SK-N-SH (cell line): ENCODE results near the gene SECTM1. TPM values are rescaled to one million over a fixed set of nuclear protein-coding genes. Genes with fewer than 3 reads are reported as not detected.

ENCODE experiments used
- CTCF ChIA-PET: fragments of 300-600, 350-600 bp; formaldehyde crosslinking; extraction: SDS; loops from one replicate; lab custom pipeline; 2021; lab: Yijun Ruan, JAX
- POLR2A ChIA-PET: fragments of 350-600 bp; sonication (Branson Sonifier 250); formaldehyde crosslinking; extraction: SDS; loops from one replicate; lab custom pipeline; 2020; ENCODE audit warnings: antibody characterized with exemption, inconsistent platforms; lab: Yijun Ruan, JAX
- DNase-seq: peaks from one replicate; pipeline ENCODE4 v3.0.0; 2012
- H2AFZ ChIP-seq: fragments of 200-600 bp; sonication (generic); 2 replicates; pipeline ENCODE4 v1.8.1; 2016; ENCODE audit warnings: antibody characterized with exemption, mild to moderate bottlenecking, low read depth
- H3F3A ChIP-seq: fragments of 200-600 bp; sonication (generic); replicated peaks from 2 replicates; pipeline ENCODE3; 2016; ENCODE audit warnings: antibody characterized with exemption, mild to moderate bottlenecking; ENCODE audit not compliant: insufficient read depth
- H3K27ac ChIP-seq, 2 experiments: fragments of 200-500 bp in 1 of 2; fragments of 200-600 bp in 1 of 2; sonication (Bioruptor generic) in 1 of 2; sonication (generic), shearing (Covaris generic) in 1 of 2; 2 replicates each; pipeline versions ENCODE4 v1.5.1 to v1.6.1; 2014 to 2016; ENCODE audit warnings: low read depth in 2 of 2, inconsistent platforms in 1 of 2, low read length in 1 of 2, mild to moderate bottlenecking in 1 of 2, mixed read lengths in 1 of 2
- H3K27me3 ChIP-seq: fragments of 200-600 bp; sonication (generic), shearing (Covaris generic); 2 replicates; pipeline ENCODE4 v1.6.1; 2016; ENCODE audit warnings: mixed run types; ENCODE audit not compliant: insufficient read depth
- H3K36me3 ChIP-seq, 2 experiments: fragments of 200-500 bp in 1 of 2; fragments of 200-600 bp in 1 of 2; sonication (Bioruptor generic) in 1 of 2; sonication (generic) in 1 of 2; replicated peaks in 1 of 2; 2 replicates each; pipeline versions ENCODE3 to v1.5.1; 2014 to 2016; ENCODE audit warnings: low read length in 1 of 2, mild to moderate bottlenecking in 1 of 2; ENCODE audit not compliant: insufficient read depth in 2 of 2, control insufficient read depth in 1 of 2
- H3K4me1 ChIP-seq, 2 experiments: fragments of 200-500 bp in 1 of 2; fragments of 200-600 bp in 1 of 2; sonication (Bioruptor generic) in 1 of 2; sonication (generic), shearing (Covaris generic) in 1 of 2; 2 replicates each; pipeline versions ENCODE4 v1.5.1 to v1.6.1; 2014 to 2016; ENCODE audit warnings: low read depth in 1 of 2, low read length in 1 of 2, mixed run types in 1 of 2; ENCODE audit not compliant: insufficient read depth in 2 of 2, control insufficient read depth in 1 of 2
- H3K4me2 ChIP-seq: fragments of 200-600 bp; sonication (generic), shearing (Covaris generic); 2 replicates; pipeline ENCODE4 v1.6.1; 2017; ENCODE audit warnings: mixed run types
- H3K4me3 ChIP-seq, 2 experiments: fragments of 200-500 bp in 1 of 2; fragments of 200-600 bp in 1 of 2; sonication (Bioruptor generic) in 1 of 2; sonication (generic), shearing (Covaris generic) in 1 of 2; 2 replicates each; pipeline versions ENCODE4 v1.5.1 to v1.8.1; 2014 to 2016; ENCODE audit warnings: low read depth in 2 of 2, inconsistent platforms in 1 of 2, low read length in 1 of 2, mild to moderate bottlenecking in 1 of 2, mixed read lengths in 1 of 2, moderate library complexity in 1 of 2
- H3K79me2 ChIP-seq: fragments of 200-600 bp; sonication (generic); 2 replicates; pipeline ENCODE4 v1.8.1; 2017; ENCODE audit warnings: mild to moderate bottlenecking; ENCODE audit not compliant: insufficient read depth
- H3K9ac ChIP-seq: fragments of 200-600 bp; sonication (generic); 2 replicates; pipeline ENCODE4 v1.6.1; 2017; ENCODE audit warnings: mixed run types
- H3K9me2 ChIP-seq: fragments of 200-600 bp; sonication (generic); 2 replicates; pipeline ENCODE4 v1.6.1; 2017; ENCODE audit warnings: mixed run types
- H3K9me3 ChIP-seq: fragments of 200-600 bp; sonication (generic); 2 replicates; pipeline ENCODE4 v1.6.1; 2017; ENCODE audit warnings: mixed run types, mild to moderate bottlenecking, moderate library complexity
- H4K20me1 ChIP-seq: fragments of 200-600 bp; sonication (generic); 2 replicates; pipeline ENCODE4 v1.6.1; 2017; ENCODE audit warnings: mild to moderate bottlenecking, mixed run types; ENCODE audit not compliant: insufficient read depth
- EZH2phosphoT487 ChIP-seq: fragments of 200-600 bp; sonication (generic); IDR thresholded peaks from 2 replicates; pipeline ENCODE4 v1.6.1; 2017; ENCODE audit warnings: low read depth, mixed run types, mild to moderate bottlenecking, antibody characterized with exemption, moderate library complexity, borderline replicate concordance
- FOSL2 ChIP-seq: IDR thresholded peaks from 2 replicates; pipeline ENCODE4 v1.4.0; 2012; ENCODE audit warnings: low read depth, mild to moderate bottlenecking, moderate library complexity, borderline replicate concordance
- FOXJ3 ChIP-seq: sonication (generic); formaldehyde crosslinking; IDR thresholded peaks from 2 replicates; pipeline ENCODE4 v1.5.1; 2020; ENCODE audit warnings: mild to moderate bottlenecking, missing genetic modification reagents
- GABPA ChIP-seq: IDR thresholded peaks from 2 replicates; pipeline ENCODE4 v1.4.0; 2012; ENCODE audit warnings: low read depth, mild to moderate bottlenecking
- MEF2A ChIP-seq: IDR thresholded peaks from 2 replicates; pipeline ENCODE4 v1.4.0; 2012; ENCODE audit warnings: low read depth, borderline replicate concordance
- MXI1 ChIP-seq: IDR thresholded peaks from 2 replicates; pipeline ENCODE4 v1.6.1; 2012; ENCODE audit warnings: mild to moderate bottlenecking, low read depth, low read length, improper control_type of control experiment
- NFIC ChIP-seq: IDR thresholded peaks from 2 replicates; pipeline ENCODE4 v1.4.0; 2012; ENCODE audit warnings: borderline replicate concordance
- NRF1 ChIP-seq: IDR thresholded peaks from 2 replicates; pipeline ENCODE4 v1.6.1; 2012; ENCODE audit warnings: low read depth, mild to moderate bottlenecking, low read length
- POLR2AphosphoS5 ChIP-seq: IDR thresholded peaks from 2 replicates; pipeline ENCODE4 v1.6.1; 2012; ENCODE audit warnings: low read depth, low read length
- SIN3A ChIP-seq: IDR thresholded peaks from 2 replicates; pipeline ENCODE4 v1.6.1; 2012; ENCODE audit warnings: low read depth, mild to moderate bottlenecking, low read length, moderate library complexity, borderline replicate concordance
- TEAD4 ChIP-seq: IDR thresholded peaks from 2 replicates; pipeline ENCODE4 v1.4.0; 2012; ENCODE audit warnings: mild to moderate bottlenecking, borderline replicate concordance; ENCODE audit not compliant: insufficient read depth
- WGBS: methylation state at CpG from one replicate; pipeline ENCODE4 v1.1.6; 2017; ENCODE audit warnings: low lambda C conversion rate; 5-methylcytosine and 5-hydroxymethylcytosine counted together
- polyA plus RNA-seq, 3 experiments: library from polyadenylated mRNA; depleted of rRNA; stranded (reverse); fragments of >200 nt; gene quantifications; 2 replicates each; pipeline ENCODE4 v1.2.3, GENCODE V29; 2012
- TF ChIP-seq, protein P1 (sequence below): fragments of 150-350 bp; IDR thresholded peaks from 2 replicates; pipeline ENCODE4 v1.6.1; 2016; ENCODE audit warnings: mild to moderate bottlenecking, low read depth, low read length
- TF ChIP-seq, protein P2 (sequence below): IDR thresholded peaks from 2 replicates; pipeline ENCODE4 v1.4.0; 2012; ENCODE audit warnings: low read depth
- TF ChIP-seq, protein P3 (sequence below): fragments of 150-350 bp; IDR thresholded peaks from 2 replicates; pipeline ENCODE4 v1.6.1; 2017; ENCODE audit warnings: antibody characterized with exemption, low read length, low read depth, borderline replicate concordance
- TF ChIP-seq, protein P4 (sequence below): fragments of 200-600 bp; sonication (generic); IDR thresholded peaks from 2 replicates; pipeline ENCODE4 v1.6.1; 2017; ENCODE audit warnings: antibody characterized with exemption, mild to moderate bottlenecking, moderate library complexity
- TF ChIP-seq, protein P5 (sequence below): IDR thresholded peaks from 2 replicates; pipeline ENCODE4; 2012
- TF ChIP-seq, protein P6 (sequence below): IDR thresholded peaks from 2 replicates; pipeline ENCODE4 v1.4.0; 2012; ENCODE audit warnings: low read depth, borderline replicate concordance

Gene SECTM1
- polyA plus RNA-seq, 1 of the 3 experiments (the other 2 are of a cell fraction) = 3.8 TPM

DNA sequence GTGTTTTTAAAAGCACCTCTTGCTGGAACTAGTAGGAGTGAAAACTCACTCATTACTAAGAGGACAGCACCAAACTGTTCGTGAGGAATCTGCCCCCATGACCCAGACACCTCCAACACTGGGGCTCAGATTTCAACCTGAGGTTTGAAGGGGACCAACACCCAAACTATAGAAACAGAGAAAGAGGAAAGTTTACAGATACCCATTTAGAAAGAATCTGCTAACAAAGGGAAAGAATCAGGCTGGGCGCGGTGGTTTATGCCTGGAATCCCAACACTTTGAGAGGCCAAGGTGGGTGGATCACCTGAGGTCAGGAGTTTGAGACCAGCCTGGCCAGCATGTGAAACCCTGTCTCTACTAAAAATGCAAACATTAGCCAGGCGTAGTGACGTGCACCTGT lies 56.6 kb downstream of the SECTM1 start:
- no peaks in the 10 kb centered on the region for H3K27me3 ChIP-seq
- no peak overlapping the region for H3K4me3 ChIP-seq
- peaks cover 1% of the 10 kb centered on the region in 2 experiments for H3K36me3 ChIP-seq
- WGBS = 95% methylated on average over 5 of the region's 5 CpGs
- POLR2A ChIA-PET = interaction anchor here (0.7 kb wide), 1 partner anchor 247 kb away, joined by 3 read pairs; no protein-coding TSS in a partner anchor
- TF ChIP-seq, protein P1, sequence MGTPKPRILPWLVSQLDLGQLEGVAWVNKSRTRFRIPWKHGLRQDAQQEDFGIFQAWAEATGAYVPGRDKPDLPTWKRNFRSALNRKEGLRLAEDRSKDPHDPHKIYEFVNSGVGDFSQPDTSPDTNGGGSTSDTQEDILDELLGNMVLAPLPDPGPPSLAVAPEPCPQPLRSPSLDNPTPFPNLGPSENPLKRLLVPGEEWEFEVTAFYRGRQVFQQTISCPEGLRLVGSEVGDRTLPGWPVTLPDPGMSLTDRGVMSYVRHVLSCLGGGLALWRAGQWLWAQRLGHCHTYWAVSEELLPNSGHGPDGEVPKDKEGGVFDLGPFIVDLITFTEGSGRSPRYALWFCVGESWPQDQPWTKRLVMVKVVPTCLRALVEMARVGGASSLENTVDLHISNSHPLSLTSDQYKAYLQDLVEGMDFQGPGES = no peak
- no peak for TF ChIP-seq NFIC
- TF ChIP-seq GABPA = no peak
- TF ChIP-seq MEF2A = no peak
- TF ChIP-seq, protein P2, sequence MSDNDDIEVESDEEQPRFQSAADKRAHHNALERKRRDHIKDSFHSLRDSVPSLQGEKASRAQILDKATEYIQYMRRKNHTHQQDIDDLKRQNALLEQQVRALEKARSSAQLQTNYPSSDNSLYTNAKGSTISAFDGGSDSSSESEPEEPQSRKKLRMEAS = no peak
- no peak for TF ChIP-seq FOSL2
- TF ChIP-seq, protein P3, sequence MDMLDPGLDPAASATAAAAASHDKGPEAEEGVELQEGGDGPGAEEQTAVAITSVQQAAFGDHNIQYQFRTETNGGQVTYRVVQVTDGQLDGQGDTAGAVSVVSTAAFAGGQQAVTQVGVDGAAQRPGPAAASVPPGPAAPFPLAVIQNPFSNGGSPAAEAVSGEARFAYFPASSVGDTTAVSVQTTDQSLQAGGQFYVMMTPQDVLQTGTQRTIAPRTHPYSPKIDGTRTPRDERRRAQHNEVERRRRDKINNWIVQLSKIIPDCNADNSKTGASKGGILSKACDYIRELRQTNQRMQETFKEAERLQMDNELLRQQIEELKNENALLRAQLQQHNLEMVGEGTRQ = no peak
- TF ChIP-seq FOXJ3 (CRISPR knock-in tag) = no peak
- TF ChIP-seq NRF1 = no peak
- TF ChIP-seq, protein P4, sequence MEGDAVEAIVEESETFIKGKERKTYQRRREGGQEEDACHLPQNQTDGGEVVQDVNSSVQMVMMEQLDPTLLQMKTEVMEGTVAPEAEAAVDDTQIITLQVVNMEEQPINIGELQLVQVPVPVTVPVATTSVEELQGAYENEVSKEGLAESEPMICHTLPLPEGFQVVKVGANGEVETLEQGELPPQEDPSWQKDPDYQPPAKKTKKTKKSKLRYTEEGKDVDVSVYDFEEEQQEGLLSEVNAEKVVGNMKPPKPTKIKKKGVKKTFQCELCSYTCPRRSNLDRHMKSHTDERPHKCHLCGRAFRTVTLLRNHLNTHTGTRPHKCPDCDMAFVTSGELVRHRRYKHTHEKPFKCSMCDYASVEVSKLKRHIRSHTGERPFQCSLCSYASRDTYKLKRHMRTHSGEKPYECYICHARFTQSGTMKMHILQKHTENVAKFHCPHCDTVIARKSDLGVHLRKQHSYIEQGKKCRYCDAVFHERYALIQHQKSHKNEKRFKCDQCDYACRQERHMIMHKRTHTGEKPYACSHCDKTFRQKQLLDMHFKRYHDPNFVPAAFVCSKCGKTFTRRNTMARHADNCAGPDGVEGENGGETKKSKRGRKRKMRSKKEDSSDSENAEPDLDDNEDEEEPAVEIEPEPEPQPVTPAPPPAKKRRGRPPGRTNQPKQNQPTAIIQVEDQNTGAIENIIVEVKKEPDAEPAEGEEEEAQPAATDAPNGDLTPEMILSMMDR = no peak
- TF ChIP-seq EZH2phosphoT487 = no peak
- TF ChIP-seq MXI1 = no peak
- no peak overlapping the region for H3K9ac ChIP-seq
- no peaks in the 10 kb centered on the region for H3K9me2 ChIP-seq
- H2AFZ ChIP-seq = no peak overlapping the region
- H3K79me2 ChIP-seq = peaks cover 18% of the 10 kb centered on the region
- CTCF ChIA-PET = interaction anchor here (1.4 to 2.0 kb wide), 2 partner anchors 25 to 40 kb away, joined by 7 to 8 read pairs; no protein-coding TSS in a partner anchor
- H4K20me1 ChIP-seq = peaks cover 7% of the 10 kb centered on the region
- peaks cover 7 to 17% of the 10 kb centered on the region in 2 experiments for H3K4me1 ChIP-seq
- peaks cover 8% of the 10 kb centered on the region for H3F3A ChIP-seq
- H3K27ac ChIP-seq = no peak overlapping the region
- H3K9me3 ChIP-seq = no peaks in the 10 kb centered on the region
- H3K4me2 ChIP-seq = no peak overlapping the region
- no peak for DNase-seq

DNA sequence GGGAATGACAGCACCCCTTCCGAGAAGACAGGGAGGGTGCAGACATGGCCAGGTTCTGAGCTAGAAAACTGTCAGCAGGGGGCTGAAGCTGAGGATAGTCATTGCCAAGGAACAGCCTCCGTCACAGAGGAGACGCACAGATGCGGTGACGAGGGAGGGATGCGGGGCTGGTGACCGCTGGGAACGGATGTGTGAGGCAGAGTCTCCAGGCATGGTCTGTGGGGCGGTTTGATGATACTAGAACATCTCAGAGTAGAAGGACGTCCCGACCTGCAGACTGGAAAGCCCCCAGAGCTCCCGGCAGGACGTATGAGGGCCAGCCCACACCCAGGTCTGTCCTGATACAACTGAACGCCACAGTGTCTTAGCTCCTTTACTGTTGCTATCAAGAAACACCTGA lies 58.2 kb downstream of the SECTM1 start:
- Histone ChIP-seq H3K4me2 (no peak overlapping the region), H3K4me1 (peaks cover 16 to 29% of the 10 kb centered on the region in 2 experiments), H3K36me3 (peaks cover 11 to 17% of the 10 kb centered on the region in 2 experiments), H3F3A (no peaks in the 10 kb centered on the region), H3K27ac (no peak overlapping the region), H3K9ac (no peak overlapping the region), H3K27me3 (no peaks in the 10 kb centered on the region), H2AFZ (no peak overlapping the region), H3K9me3 (no peaks in the 10 kb centered on the region), H4K20me1 (peaks cover 23% of the 10 kb centered on the region), H3K79me2 (peaks cover 34% of the 10 kb centered on the region), H3K4me3 (no peak overlapping the region), H3K9me2 (no peaks in the 10 kb centered on the region)
- POLR2A ChIA-PET = interaction anchor here (1.3 to 1.6 kb wide), 2 partner anchors 17 to 18 kb away, joined by 3 to 7 read pairs; no protein-coding TSS in a partner anchor
- 93% methylated on average over 14 of the region's 14 CpGs for WGBS
- DNase-seq = no peak
- CTCF ChIA-PET = interaction anchor here (1.0 to 3.2 kb wide), 5 partner anchors 8 to 47 kb away, joined by 4 to 13 read pairs (median 5); no protein-coding TSS in a partner anchor
- TF ChIP-seq MEF2A (no peak), TEAD4 (no peak), SIN3A (no peak), POLR2AphosphoS5 (no peak), MXI1 (no peak), EZH2phosphoT487 (no peak)
- TF ChIP-seq, protein P5, sequence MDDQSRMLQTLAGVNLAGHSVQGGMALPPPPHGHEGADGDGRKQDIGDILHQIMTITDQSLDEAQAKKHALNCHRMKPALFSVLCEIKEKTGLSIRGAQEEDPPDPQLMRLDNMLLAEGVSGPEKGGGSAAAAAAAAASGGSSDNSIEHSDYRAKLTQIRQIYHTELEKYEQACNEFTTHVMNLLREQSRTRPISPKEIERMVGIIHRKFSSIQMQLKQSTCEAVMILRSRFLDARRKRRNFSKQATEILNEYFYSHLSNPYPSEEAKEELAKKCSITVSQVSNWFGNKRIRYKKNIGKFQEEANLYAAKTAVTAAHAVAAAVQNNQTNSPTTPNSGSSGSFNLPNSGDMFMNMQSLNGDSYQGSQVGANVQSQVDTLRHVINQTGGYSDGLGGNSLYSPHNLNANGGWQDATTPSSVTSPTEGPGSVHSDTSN = no peak
- TF ChIP-seq, protein P4 = no peak
- TF ChIP-seq, protein P6, sequence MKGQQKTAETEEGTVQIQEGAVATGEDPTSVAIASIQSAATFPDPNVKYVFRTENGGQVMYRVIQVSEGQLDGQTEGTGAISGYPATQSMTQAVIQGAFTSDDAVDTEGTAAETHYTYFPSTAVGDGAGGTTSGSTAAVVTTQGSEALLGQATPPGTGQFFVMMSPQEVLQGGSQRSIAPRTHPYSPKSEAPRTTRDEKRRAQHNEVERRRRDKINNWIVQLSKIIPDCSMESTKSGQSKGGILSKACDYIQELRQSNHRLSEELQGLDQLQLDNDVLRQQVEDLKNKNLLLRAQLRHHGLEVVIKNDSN = no peak
